Measurements from ENCODE around the gene RAB31.

Gene RAB31

GRCh38 chr18:9877655-9878014 is 169.5 kb downstream of the RAB31 start:
- TF ChIP-seq, protein P1, sequence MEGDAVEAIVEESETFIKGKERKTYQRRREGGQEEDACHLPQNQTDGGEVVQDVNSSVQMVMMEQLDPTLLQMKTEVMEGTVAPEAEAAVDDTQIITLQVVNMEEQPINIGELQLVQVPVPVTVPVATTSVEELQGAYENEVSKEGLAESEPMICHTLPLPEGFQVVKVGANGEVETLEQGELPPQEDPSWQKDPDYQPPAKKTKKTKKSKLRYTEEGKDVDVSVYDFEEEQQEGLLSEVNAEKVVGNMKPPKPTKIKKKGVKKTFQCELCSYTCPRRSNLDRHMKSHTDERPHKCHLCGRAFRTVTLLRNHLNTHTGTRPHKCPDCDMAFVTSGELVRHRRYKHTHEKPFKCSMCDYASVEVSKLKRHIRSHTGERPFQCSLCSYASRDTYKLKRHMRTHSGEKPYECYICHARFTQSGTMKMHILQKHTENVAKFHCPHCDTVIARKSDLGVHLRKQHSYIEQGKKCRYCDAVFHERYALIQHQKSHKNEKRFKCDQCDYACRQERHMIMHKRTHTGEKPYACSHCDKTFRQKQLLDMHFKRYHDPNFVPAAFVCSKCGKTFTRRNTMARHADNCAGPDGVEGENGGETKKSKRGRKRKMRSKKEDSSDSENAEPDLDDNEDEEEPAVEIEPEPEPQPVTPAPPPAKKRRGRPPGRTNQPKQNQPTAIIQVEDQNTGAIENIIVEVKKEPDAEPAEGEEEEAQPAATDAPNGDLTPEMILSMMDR (IDR thresholded peaks at IDR 0.05; ENCODE audit: borderline replicate concordance, extremely low read depth, low read length, poor library complexity, severe bottlenecking) = no peak
- TF ChIP-seq EZH2 (IDR thresholded peaks at IDR 0.05; ENCODE audit: borderline replicate concordance, low read depth, low read length, severe bottlenecking) = no peak
- ATAC-seq (ENCODE audit: insufficient read depth, low read depth) = no peak
- no peak for DNase-seq
- no peaks in the 10 kb centered on the region for H3K4me1 ChIP-seq (ENCODE audit: insufficient read depth, low read length)
- H3K27ac ChIP-seq (ENCODE audit: low read length) = no peak overlapping the region
- no peak overlapping the region for H2AFZ ChIP-seq (ENCODE audit: low read depth, low read length)
- no peak overlapping the region for H3K9ac ChIP-seq (ENCODE audit: low read depth, low read length)
- H3K4me3 ChIP-seq (ENCODE audit: low read depth in 1 of 2, low read length in 2 of 2) = no peak overlapping the region
- no peaks in the 10 kb centered on the region for H3K36me3 ChIP-seq (ENCODE audit: insufficient read depth, low read length)
- no peaks in the 10 kb centered on the region for H3K9me3 ChIP-seq (ENCODE audit: insufficient read depth, low read length, severe bottlenecking)
- no peaks in the 10 kb centered on the region for H4K20me1 ChIP-seq (ENCODE audit: insufficient read depth, low read length)
- no peak overlapping the region for H3K4me2 ChIP-seq (ENCODE audit: insufficient read depth, low read length)
- peaks cover 6% of the 10 kb centered on the region for H3K27me3 ChIP-seq (ENCODE audit: insufficient read depth, low read length, poor library complexity)
- no peaks in the 10 kb centered on the region for H3K79me2 ChIP-seq (ENCODE audit: insufficient read depth, low read length)

- Histone ChIP-seq H3K4me2 (ENCODE audit: insufficient read depth, low read length) (no peak overlapping the region), H3K27ac (ENCODE audit: low read length) (no peak overlapping the region)
Measured at GRCh38 chr18:9878095-9878494, 170.0 kb downstream of the RAB31 start.

GRCh38 chr18:9878783-9879242 is 170.7 kb downstream of the RAB31 start:
- no peaks in the 10 kb centered on the region for H3K36me3 ChIP-seq (ENCODE audit: insufficient read depth, low read length)

More at GRCh38 chr18:9878095-9878494, 170.0 kb downstream of the RAB31 start:
- H4K20me1 ChIP-seq (ENCODE audit: insufficient read depth, low read length) = no peaks in the 10 kb centered on the region
- no peak overlapping the region for H3K9ac ChIP-seq (ENCODE audit: low read depth, low read length)
- no peak overlapping the region for H2AFZ ChIP-seq (ENCODE audit: low read depth, low read length)
- no peaks in the 10 kb centered on the region for H3K9me3 ChIP-seq (ENCODE audit: insufficient read depth, low read length, severe bottlenecking)
- peaks cover 6% of the 10 kb centered on the region for H3K27me3 ChIP-seq (ENCODE audit: insufficient read depth, low read length, poor library complexity)
- DNase-seq (no peak), ATAC-seq (ENCODE audit: insufficient read depth, low read depth) (no peak)
- H3K4me1 ChIP-seq (ENCODE audit: insufficient read depth, low read length) = no peaks in the 10 kb centered on the region
- H3K79me2 ChIP-seq (ENCODE audit: insufficient read depth, low read length) = no peaks in the 10 kb centered on the region
- H3K36me3 ChIP-seq (ENCODE audit: insufficient read depth, low read length) = no peaks in the 10 kb centered on the region
- TF ChIP-seq, protein P1 (IDR thresholded peaks at IDR 0.05; ENCODE audit: borderline replicate concordance, extremely low read depth, low read length, poor library complexity, severe bottlenecking) = no peak
- TF ChIP-seq EZH2 (IDR thresholded peaks at IDR 0.05; ENCODE audit: borderline replicate concordance, low read depth, low read length, severe bottlenecking) = no peak
- no peak overlapping the region for H3K4me3 ChIP-seq (ENCODE audit: low read depth in 1 of 2, low read length in 2 of 2)

More at GRCh38 chr18:9878783-9879242, 170.7 kb downstream of the RAB31 start:
- DNase-seq (no peak), ATAC-seq (ENCODE audit: insufficient read depth, low read depth) (no peak)
- Histone ChIP-seq H3K4me1 (ENCODE audit: insufficient read depth, low read length) (no peaks in the 10 kb centered on the region), H3K27ac (ENCODE audit: low read length) (no peak overlapping the region), H2AFZ (ENCODE audit: low read depth, low read length) (no peak overlapping the region), H3K4me2 (ENCODE audit: insufficient read depth, low read length) (no peak overlapping the region), H3K9ac (ENCODE audit: low read depth, low read length) (no peak overlapping the region), H3K27me3 (ENCODE audit: insufficient read depth, low read length, poor library complexity) (peaks cover 6% of the 10 kb centered on the region), H4K20me1 (ENCODE audit: insufficient read depth, low read length) (no peaks in the 10 kb centered on the region), H3K79me2 (ENCODE audit: insufficient read depth, low read length) (no peaks in the 10 kb centered on the region), H3K4me3 (ENCODE audit: low read depth in 1 of 2, low read length in 2 of 2) (no peak overlapping the region), H3K9me3 (ENCODE audit: insufficient read depth, low read length, severe bottlenecking) (no peaks in the 10 kb centered on the region)
- no peak for TF ChIP-seq EZH2 (IDR thresholded peaks at IDR 0.05; ENCODE audit: borderline replicate concordance, low read depth, low read length, severe bottlenecking)
- TF ChIP-seq, protein P1 (IDR thresholded peaks at IDR 0.05; ENCODE audit: borderline replicate concordance, extremely low read depth, low read length, poor library complexity, severe bottlenecking) = no peak

Data from DND-41 (cell line).